Psoas muscle (tissue), 8 donors: ENCODE results near the gene BAZ2B. TPM values are rescaled to one million over a fixed set of nuclear protein-coding genes. Genes with fewer than 3 reads are reported as not detected.

Experiments
- ATAC-seq, 4 donors: fragments of 200-7000 bp; cut with Tn5 transposase; one replicate each; pipeline ENCODE4 v1.9.1; 2020; ENCODE audit warnings: moderate library complexity in 3 of 4, mild to moderate bottlenecking in 2 of 4
- DNase-seq, 2 donors: peaks; one replicate each; pipeline ENCODE4 v3.0.0-alpha.2; 2020
- H3K27ac ChIP-seq: fragments of 200-600 bp; one replicate; pipeline ENCODE4 v1.8.0; 2022
- H3K27me3 ChIP-seq, 3 donors: fragments of 200-600 bp in 1 of 3; one replicate each; pipeline versions ENCODE4 v1.6.1 to v1.8.0; 2013 to 2022; ENCODE audit warnings: low read length in 2 of 3, mild to moderate bottlenecking in 2 of 3, moderate library complexity in 1 of 3; ENCODE audit not compliant: insufficient read depth in 3 of 3
- H3K36me3 ChIP-seq, 2 donors: fragments of 200-600 bp in 1 of 2; one replicate each; pipeline versions ENCODE4 v1.6.1 to v1.8.0; 2013 to 2022; ENCODE audit warnings: low read depth in 1 of 2, mild to moderate bottlenecking in 1 of 2, moderate library complexity in 1 of 2; ENCODE audit not compliant: insufficient read depth in 1 of 2
- H3K4me1 ChIP-seq: fragments of 200-600 bp; one replicate; pipeline ENCODE4 v1.8.0; 2022
- H3K4me3 ChIP-seq: fragments of 200-600 bp; one replicate; pipeline ENCODE4 v1.8.0; 2022; ENCODE audit warnings: mild to moderate bottlenecking
- H3K9me3 ChIP-seq: fragments of 200-600 bp; one replicate; pipeline ENCODE4 v1.8.0; 2022
- CTCF ChIP-seq: fragments of 200-600 bp; IDR thresholded peaks from one replicate; pipeline ENCODE4 v1.8.0; 2022; ENCODE audit warnings: antibody characterized with exemption
- WGBS, 3 donors: extraction: QIAGEN DNeasy Blood & Tissue Kit; methylation state at CpG; one replicate each; pipeline versions ENCODE4 v1.1.6 to v1.1.7; 2013; 5-methylcytosine and 5-hydroxymethylcytosine counted together
- intact Hi-C, 2 donors: fragments of 100-400 bp; cut with DNase I; formaldehyde crosslinking; loops; one replicate each; pipeline versions ENCODE4 v1.11.0 to v1.14.2; 2022
- polyA plus RNA-seq, 3 donors: library from polyadenylated mRNA; stranded (reverse); fragments of 200-250 nt; gene quantifications; one replicate each; pipeline ENCODE4 v1.2.3, GENCODE V29; 2013
- total RNA-seq, 4 donors: library from RNA; stranded (reverse); fragmentation: NEBNext Ultra II Directional in 2 of 4; extraction: Animal tissue kit (Norgen Biotek cat#: 25700) in 2 of 4; gene quantifications; one replicate each; pipeline versions ENCODE4 v1.2.1 to v1.2.4, GENCODE V29; 2021 to 2023
- donor health status: healthy with polysubstance abuse.
- donor health status: DM: no; HTN: no; CAD: no; lungs with moderate emphysema.
- donor health status: Bipolar disorder and iron deficiency.
- donor health status: healthy.
- donor health status: DM: yes; HTN: yes; CAD: no.
- donor health status: DM: no; HTN: no; CAD: no.
- donor health status: DM: no; HTN: no; CAD: no.
- donor health status: DM: yes; HTN: yes; CAD: no.

The BAZ2B gene
- total and polyA plus RNA-seq, 7 donors = 7.5 to 27.0 (median 22.7) TPM

DNA sequence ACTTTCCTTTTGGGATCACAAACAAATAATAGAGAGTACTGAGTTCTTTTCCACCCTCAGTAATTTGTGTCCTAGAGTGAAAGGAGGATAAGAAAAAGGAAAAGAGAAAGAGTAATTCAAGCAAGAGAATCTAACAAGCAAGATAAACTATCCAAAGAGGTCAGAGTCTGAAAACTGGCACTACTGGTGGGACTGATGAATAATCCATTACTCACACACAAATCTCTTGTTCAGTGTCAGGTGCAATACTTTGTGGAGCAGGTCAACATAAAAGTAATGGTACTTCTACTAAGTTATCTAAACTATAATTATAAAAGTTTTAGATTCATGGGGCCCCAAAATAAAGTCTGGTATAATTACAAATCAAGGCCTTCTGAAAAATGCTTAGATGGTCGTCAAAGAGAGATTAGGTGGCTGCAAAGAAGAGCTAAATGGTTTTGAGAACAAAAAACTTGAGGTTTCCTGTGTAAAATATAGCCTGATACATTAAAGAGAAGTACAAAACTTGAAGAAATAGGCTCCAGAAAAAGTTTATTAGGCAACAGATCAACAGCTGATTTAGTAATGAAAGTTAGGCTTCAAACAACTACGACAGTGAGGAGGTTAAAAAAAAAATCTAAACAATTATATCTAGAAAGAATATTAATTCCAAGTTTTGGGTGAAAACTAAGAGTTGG lies 109.4 kb downstream of the BAZ2B start:
- no peak overlapping the region for H3K4me3 ChIP-seq
- H3K27me3 ChIP-seq = no peaks in the 10 kb centered on the region
- no peak for DNase-seq
- ATAC-seq = no peak
- WGBS, 3 donors = 84 to 89% (median 85%) methylated on average over 2 of the region's 2 CpGs
- no peaks in the 10 kb centered on the region for H3K9me3 ChIP-seq
- TF ChIP-seq CTCF = no peak
- H3K27ac ChIP-seq = no peak overlapping the region
- no peaks in the 10 kb centered on the region for H3K36me3 ChIP-seq
- intact Hi-C loops = no loop called here
- H3K4me1 ChIP-seq = peaks cover 7% of the 10 kb centered on the region

DNA sequence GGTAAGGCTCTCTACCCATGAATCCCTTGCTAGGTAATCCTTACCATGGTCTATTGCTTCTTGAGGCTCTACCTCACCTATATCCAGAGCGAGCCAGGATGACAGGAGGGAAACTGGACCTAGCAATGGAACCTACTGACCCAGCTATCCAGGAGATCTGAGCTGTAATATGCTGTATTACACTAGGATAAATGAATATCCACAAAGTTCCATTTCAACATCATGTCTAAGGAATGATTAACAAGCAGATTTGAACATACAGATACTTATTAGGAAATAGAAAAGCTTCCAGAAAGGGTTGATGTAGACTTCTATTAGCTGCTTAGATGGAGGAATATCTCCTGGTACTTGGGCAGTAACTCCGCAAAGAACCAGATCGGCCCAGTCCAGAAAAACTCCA lies 110.1 kb downstream of the BAZ2B start:
- no peak for ATAC-seq
- no peak for TF ChIP-seq CTCF
- H3K4me3 ChIP-seq = no peak overlapping the region
- H3K36me3 ChIP-seq = no peaks in the 10 kb centered on the region
- no peaks in the 10 kb centered on the region for H3K9me3 ChIP-seq
- H3K4me1 ChIP-seq = peaks cover 7% of the 10 kb centered on the region
- WGBS, 3 donors = 97 to 98% (median 98%) methylated on average over 3 of the region's 3 CpGs
- no peak overlapping the region for H3K27ac ChIP-seq
- no peak for DNase-seq
- no peaks in the 10 kb centered on the region for H3K27me3 ChIP-seq
- intact Hi-C loops = no loop called here

DNA sequence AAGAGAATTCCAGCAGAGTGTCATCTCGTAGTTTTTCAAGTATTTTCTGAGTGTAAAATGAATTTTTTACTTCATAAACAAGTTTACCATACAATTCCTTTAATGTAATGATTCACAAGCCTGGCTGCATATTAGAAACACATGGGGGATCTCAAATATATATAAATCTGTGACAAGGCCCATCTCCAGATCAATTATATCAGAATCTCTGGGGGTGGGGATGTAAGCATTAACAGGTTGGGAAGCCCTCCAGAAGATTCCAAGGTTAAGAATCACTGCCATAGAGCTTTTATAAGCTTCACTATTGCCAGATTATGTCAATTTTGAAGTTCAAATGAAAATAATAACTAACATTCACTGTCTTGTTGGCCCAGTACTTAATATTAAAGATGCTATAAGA lies 111.2 kb downstream of the BAZ2B start:
- intact Hi-C loops = no loop called here
- H3K27me3 ChIP-seq = no peaks in the 10 kb centered on the region
- DNase-seq = no peak
- peaks cover 7% of the 10 kb centered on the region for H3K4me1 ChIP-seq
- ATAC-seq = no peak
- peaks cover 3% of the 10 kb centered on the region for H3K9me3 ChIP-seq
- H3K36me3 ChIP-seq = peaks cover 0 to 4% of the 10 kb centered on the region in 2 donors
- no peak for TF ChIP-seq CTCF
- 95 to 100% (median 98%) methylated on average over 1 of the region's 1 CpG for WGBS, 3 donors
- no peak overlapping the region for H3K27ac ChIP-seq
- no peak overlapping the region for H3K4me3 ChIP-seq

GRCh38 chr2:159501743-159502142 lies 114.6 kb downstream of the BAZ2B start:
- H3K27me3 ChIP-seq = no peaks in the 10 kb centered on the region
- WGBS, 3 donors = 98 to 100% (median 98%) methylated on average over 1 of the region's 1 CpG
- H3K4me1 ChIP-seq = peaks cover 8% of the 10 kb centered on the region
- intact Hi-C loops = no loop called here
- ATAC-seq (no peak), DNase-seq (no peak)
- peaks cover 0 to 4% of the 10 kb centered on the region in 2 donors for H3K36me3 ChIP-seq
- no peak overlapping the region for H3K27ac ChIP-seq
- no peak for TF ChIP-seq CTCF
- no peak overlapping the region for H3K4me3 ChIP-seq
- peaks cover 6% of the 10 kb centered on the region for H3K9me3 ChIP-seq

DNA sequence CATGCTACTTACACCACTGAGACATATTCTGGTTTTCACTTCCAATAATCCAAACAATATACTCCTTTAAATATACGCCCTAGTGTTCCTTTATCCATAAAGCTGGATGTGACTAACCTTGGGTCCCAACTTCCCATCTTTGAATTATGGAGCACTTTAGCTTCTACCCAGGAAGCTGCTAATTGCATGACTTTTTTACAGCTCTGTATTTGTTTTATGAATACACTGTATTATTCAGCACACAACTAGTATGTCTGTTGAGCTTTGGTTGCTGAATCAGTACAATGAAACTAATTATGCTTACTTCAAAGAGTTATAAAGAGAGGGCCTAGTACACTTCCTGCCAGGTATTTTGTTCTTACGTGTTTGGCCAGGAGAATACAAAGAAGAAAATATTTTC lies 118.5 kb downstream of the BAZ2B start:
- no peaks in the 10 kb centered on the region for H3K27me3 ChIP-seq
- no peak for DNase-seq
- H3K4me1 ChIP-seq = peaks cover 5% of the 10 kb centered on the region
- H3K4me3 ChIP-seq = no peak overlapping the region
- WGBS, 3 donors = 85 to 92% (median 92%) methylated on average over 2 of the region's 2 CpGs
- H3K27ac ChIP-seq = peak overlapping the region; percentile 54
- no peak for TF ChIP-seq CTCF
- no peak for ATAC-seq
- H3K9me3 ChIP-seq = peaks cover 6% of the 10 kb centered on the region
- intact Hi-C loops = no loop called here
- peaks cover 0 to 4% of the 10 kb centered on the region in 2 donors for H3K36me3 ChIP-seq
